GM10248 (cell line): ENCODE results near the gene CATSPERE.

ENCODE experiments used
- CTCF ChIA-PET: fragments of 300-600 bp; sonication (Branson Sonifier 250); formaldehyde crosslinking; extraction: SDS; loops from one replicate; lab custom pipeline; 2021; ENCODE audit warnings: antibody characterized with exemption; lab: Yijun Ruan, JAX
- POLR2A ChIA-PET: fragments of 350-650 bp; sonication (Branson Sonifier 250); formaldehyde crosslinking; extraction: SDS; loops from one replicate; lab custom pipeline; 2020; ENCODE audit warnings: antibody characterized with exemption; lab: Yijun Ruan, JAX
- DNase-seq: peaks from one replicate; pipeline ENCODE4 v3.0.0; 2012; ENCODE audit errors: extremely low spot score
- TF ChIP-seq, protein P1 (sequence below): IDR thresholded peaks from 2 replicates; pipeline ENCODE4 v1.5.1; 2012; ENCODE audit warnings: mild to moderate bottlenecking, low read depth; ENCODE audit errors: extremely low read depth, missing control alignments, control extremely low read depth

The CATSPERE gene

DNA sequence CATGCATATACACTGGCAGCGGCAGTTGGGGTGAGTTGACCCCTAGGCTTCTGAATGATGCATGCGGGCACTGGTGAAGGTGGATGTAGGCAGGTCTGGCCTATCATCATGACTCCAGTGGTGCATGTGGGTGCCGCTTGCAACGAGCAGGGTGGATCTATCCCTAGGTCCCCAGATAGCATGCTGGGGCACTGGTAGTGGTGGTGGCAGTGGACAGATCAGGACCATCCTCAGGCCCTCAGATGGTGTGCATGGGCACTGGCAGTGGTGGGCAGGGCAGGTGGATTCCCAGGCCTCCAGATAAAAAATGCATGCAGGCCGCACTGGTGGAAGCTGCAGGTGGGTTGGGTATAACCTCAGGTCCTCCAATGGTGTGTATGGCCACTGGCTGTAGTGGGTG lies 52.4 kb downstream of the CATSPERE start:
- ChIA-PET POLR2A (no interaction called here), CTCF (no interaction called here)
- no peak for DNase-seq
- TF ChIP-seq, protein P1, sequence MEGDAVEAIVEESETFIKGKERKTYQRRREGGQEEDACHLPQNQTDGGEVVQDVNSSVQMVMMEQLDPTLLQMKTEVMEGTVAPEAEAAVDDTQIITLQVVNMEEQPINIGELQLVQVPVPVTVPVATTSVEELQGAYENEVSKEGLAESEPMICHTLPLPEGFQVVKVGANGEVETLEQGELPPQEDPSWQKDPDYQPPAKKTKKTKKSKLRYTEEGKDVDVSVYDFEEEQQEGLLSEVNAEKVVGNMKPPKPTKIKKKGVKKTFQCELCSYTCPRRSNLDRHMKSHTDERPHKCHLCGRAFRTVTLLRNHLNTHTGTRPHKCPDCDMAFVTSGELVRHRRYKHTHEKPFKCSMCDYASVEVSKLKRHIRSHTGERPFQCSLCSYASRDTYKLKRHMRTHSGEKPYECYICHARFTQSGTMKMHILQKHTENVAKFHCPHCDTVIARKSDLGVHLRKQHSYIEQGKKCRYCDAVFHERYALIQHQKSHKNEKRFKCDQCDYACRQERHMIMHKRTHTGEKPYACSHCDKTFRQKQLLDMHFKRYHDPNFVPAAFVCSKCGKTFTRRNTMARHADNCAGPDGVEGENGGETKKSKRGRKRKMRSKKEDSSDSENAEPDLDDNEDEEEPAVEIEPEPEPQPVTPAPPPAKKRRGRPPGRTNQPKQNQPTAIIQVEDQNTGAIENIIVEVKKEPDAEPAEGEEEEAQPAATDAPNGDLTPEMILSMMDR, result no peak

DNA sequence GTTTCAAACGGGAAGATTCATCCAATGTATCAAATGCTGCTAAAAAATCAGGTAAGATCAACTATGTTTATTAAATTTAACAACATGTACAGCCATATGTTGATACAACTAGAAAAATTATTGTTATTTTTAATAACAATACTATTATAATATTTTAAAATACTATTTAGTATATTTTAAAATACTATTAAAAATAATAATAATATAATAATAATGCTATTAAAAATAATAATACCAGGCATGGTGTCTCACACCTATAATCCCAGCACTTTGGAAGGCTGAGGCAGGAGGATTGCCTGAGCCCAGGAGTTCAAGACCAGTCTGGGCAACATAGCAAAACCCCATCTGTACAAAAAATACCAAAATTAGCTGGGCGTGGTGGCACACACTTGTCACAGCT lies 54.6 kb downstream of the CATSPERE start:
- ChIA-PET POLR2A (no interaction called here), CTCF (no interaction called here)
- no peak for DNase-seq
- TF ChIP-seq, protein P1, result no peak

DNA sequence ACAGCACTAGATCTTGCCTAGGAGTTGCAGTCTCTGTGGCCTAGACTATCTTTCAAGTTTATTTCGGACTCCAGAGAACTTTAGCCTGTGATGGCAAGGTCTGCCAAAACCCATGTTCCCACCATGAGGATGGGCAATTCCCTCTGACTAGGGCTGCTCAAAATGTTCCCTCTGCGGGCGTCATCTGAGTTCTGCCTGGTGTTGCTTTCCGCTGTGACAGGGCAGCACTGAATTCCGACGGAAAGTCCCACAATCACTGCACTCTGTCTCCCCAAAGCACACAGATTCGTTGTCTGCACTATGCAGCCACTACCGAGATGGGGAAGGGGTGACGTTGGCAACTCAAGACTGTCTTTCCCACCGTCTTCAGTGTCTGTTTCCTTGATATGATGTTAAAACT lies 75.2 kb downstream of the CATSPERE start:
- CTCF ChIA-PET, result no interaction called here
- TF ChIP-seq, protein P1, result no peak
- DNase-seq, result no peak
- POLR2A ChIA-PET, result no interaction called here

DNA sequence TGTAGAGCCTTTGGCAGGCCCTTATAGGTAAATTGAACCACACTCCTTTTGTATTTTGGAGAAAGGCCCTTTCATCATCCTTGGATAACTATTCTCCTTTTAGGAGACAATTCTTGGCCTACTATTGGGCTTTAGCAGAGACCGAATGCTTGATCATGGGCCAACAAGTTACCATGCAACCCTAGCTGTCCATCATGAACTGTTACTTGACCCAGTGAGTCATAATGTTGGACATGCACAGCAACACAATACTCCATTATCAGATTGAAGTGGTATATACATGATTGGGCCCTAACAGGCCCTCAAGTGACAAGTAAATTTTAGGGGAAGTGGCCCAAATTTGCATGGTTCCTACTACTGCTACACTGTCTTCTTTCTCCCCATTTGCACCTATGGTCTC lies 84.4 kb downstream of the CATSPERE start:
- TF ChIP-seq, protein P1, result no peak
- no peak for DNase-seq
- POLR2A ChIA-PET, result no interaction called here
- CTCF ChIA-PET, result no interaction called here

DNA sequence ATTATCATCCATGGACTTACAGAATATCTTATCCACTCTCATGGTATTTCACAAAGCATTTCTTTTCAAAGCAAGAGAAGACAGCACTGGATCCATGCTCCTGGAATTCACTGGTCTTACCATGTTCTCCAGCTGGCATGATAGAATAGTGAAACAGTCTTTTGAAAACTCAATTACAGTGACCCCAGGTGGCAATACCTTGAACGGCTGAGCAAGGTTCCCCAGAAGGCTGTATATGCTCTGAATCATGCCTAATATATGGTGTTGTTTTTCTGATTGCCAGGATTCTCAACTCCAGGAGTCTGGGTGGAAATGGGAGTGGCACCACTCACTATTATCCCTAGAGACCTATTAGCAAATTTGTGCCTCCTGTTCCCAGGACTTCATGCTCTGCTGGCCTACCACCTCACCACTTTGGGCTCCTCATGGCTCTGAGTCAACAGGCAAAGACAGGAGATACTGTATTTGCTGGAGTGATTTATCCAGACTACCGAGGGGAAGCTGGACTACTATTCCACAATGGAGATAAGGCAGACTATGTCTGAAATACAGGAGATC lies 87.6 kb downstream of the CATSPERE start:
- no peak for DNase-seq
- TF ChIP-seq, protein P1, result no peak
- CTCF ChIA-PET, result no interaction called here
- POLR2A ChIA-PET, result no interaction called here

DNA sequence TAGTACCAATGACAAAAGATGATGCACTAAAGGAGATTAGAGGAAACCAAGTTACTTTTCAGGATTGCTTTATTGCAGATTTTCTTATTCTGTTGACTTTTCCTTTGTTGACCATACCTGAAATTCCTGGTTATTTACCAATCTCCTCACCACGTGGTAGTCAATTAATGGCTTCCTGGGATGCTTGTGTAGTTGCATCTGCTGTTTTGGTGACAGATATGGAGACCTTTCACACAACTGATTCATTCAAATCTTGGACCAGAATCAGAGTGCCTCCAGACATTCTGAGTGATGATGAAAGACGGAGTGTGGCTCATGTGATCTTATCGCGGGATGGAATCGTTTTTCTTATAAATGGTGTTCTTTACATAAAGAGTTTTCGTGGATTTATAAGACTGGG lies 91.3 kb downstream of the CATSPERE start:
- TF ChIP-seq, protein P1, result no peak
- ChIA-PET POLR2A (no interaction called here), CTCF (no interaction called here)
- no peak for DNase-seq
